Trophoblast cell (in vitro differentiated cells and primary cell): ENCODE measurements around the gene ATF2.

Experiments used
- DNase-seq, 2 donors: peaks; one replicate each; pipeline ENCODE4 v3.0.0-alpha.2; 2016
- H2AFZ ChIP-seq: 2 replicates; pipeline ENCODE4 v1.6.1; 2013; ENCODE audit warnings: low read length, moderate library complexity, mild to moderate bottlenecking; ENCODE audit not compliant: insufficient read depth, poor library complexity
- H2AK5ac ChIP-seq: 2 replicates; pipeline ENCODE4 v1.6.1; 2013; ENCODE audit warnings: mild to moderate bottlenecking, low read length
- H2BK120ac ChIP-seq: 2 replicates; pipeline ENCODE4 v1.6.1; 2013; ENCODE audit warnings: low read length, mild to moderate bottlenecking, moderate library complexity; ENCODE audit not compliant: insufficient read depth, poor library complexity
- H2BK12ac ChIP-seq: 2 replicates; pipeline ENCODE4 v1.6.1; 2013; ENCODE audit warnings: mild to moderate bottlenecking, low read length, moderate library complexity
- H2BK5ac ChIP-seq: 2 replicates; pipeline ENCODE4 v1.6.1; 2013; ENCODE audit warnings: low read length, low read depth, moderate library complexity, mild to moderate bottlenecking; ENCODE audit not compliant: poor library complexity
- H3K14ac ChIP-seq: 2 replicates; pipeline ENCODE4 v1.6.1; 2013; ENCODE audit warnings: mild to moderate bottlenecking, low read length
- H3K18ac ChIP-seq: 2 replicates; pipeline ENCODE4 v1.6.1; 2013; ENCODE audit warnings: mild to moderate bottlenecking, low read length
- H3K23ac ChIP-seq: 2 replicates; pipeline ENCODE4 v1.6.1; 2013; ENCODE audit warnings: low read length
- H3K27ac ChIP-seq: 2 replicates; pipeline ENCODE4 v1.5.1; 2013; ENCODE audit warnings: low read depth, mild to moderate bottlenecking, inconsistent platforms, low read length, moderate library complexity
- H3K27me3 ChIP-seq: 2 replicates; pipeline ENCODE4 v1.6.1; 2013; ENCODE audit warnings: inconsistent platforms, mild to moderate bottlenecking, low read length, moderate library complexity; ENCODE audit not compliant: insufficient read depth
- H3K36me3 ChIP-seq, 2 experiments: 1 replicate in 1 of 2; 2 replicates in 1 of 2; pipeline ENCODE4 v1.6.1; 2013; ENCODE audit warnings: low read length in 2 of 2, mild to moderate bottlenecking in 2 of 2, moderate library complexity in 1 of 2; ENCODE audit not compliant: insufficient read depth in 2 of 2, control insufficient read depth in 1 of 2
- H3K4ac ChIP-seq: 2 replicates; pipeline ENCODE4 v1.6.1; 2013; ENCODE audit warnings: low read depth, mild to moderate bottlenecking, low read length, moderate library complexity
- H3K4me1 ChIP-seq, 2 experiments: 1 replicate in 1 of 2; 2 replicates in 1 of 2; pipeline ENCODE4 v1.6.1; 2013; ENCODE audit warnings: low read length in 2 of 2, mild to moderate bottlenecking in 2 of 2, moderate library complexity in 1 of 2; ENCODE audit not compliant: insufficient read depth in 2 of 2, control insufficient read depth in 1 of 2
- H3K4me2 ChIP-seq: 2 replicates; pipeline ENCODE4 v1.6.1; 2013; ENCODE audit warnings: inconsistent platforms, mild to moderate bottlenecking, low read length, moderate library complexity
- H3K4me3 ChIP-seq: 2 replicates; pipeline ENCODE4 v1.5.1; 2013; ENCODE audit warnings: mild to moderate bottlenecking, low read depth, low read length, inconsistent platforms
- H3K79me1 ChIP-seq: one replicate; pipeline ENCODE4 v1.6.1; 2013; ENCODE audit warnings: low read length
- H3K79me2 ChIP-seq: 2 replicates; pipeline ENCODE4 v1.6.1; 2013; ENCODE audit warnings: low read length, mild to moderate bottlenecking; ENCODE audit not compliant: control insufficient read depth, insufficient read depth, poor library complexity
- H3K9ac ChIP-seq: 2 replicates; pipeline ENCODE4 v1.6.1; 2013; ENCODE audit warnings: mild to moderate bottlenecking, low read length
- H3K9me3 ChIP-seq: 2 replicates; pipeline ENCODE4 v1.6.1; 2013; ENCODE audit warnings: low read depth, mild to moderate bottlenecking, control low read depth, inconsistent platforms, low read length; ENCODE audit not compliant: insufficient read depth
- H4K12ac ChIP-seq: 2 replicates; pipeline ENCODE4 v1.6.1; 2013; ENCODE audit warnings: low read depth, mild to moderate bottlenecking, low read length, moderate library complexity
- H4K8ac ChIP-seq: 2 replicates; pipeline ENCODE4 v1.6.1; 2013; ENCODE audit warnings: low read depth, mild to moderate bottlenecking, low read length, moderate library complexity
- H4K91ac ChIP-seq: one replicate; pipeline ENCODE4 v1.6.1; 2013; ENCODE audit warnings: low read depth, mild to moderate bottlenecking, low read length, moderate library complexity
- WGBS: extraction: QIAGEN DNeasy Blood & Tissue Kit; methylation state at CpG from one replicate; pipeline ENCODE4 v1.1.7; 2013; ENCODE audit warnings: missing lambda C conversion rate; ENCODE audit not compliant: insufficient read length, insufficient coverage; ENCODE audit errors: extremely low coverage; 5-methylcytosine and 5-hydroxymethylcytosine counted together

Gene ATF2

DNA sequence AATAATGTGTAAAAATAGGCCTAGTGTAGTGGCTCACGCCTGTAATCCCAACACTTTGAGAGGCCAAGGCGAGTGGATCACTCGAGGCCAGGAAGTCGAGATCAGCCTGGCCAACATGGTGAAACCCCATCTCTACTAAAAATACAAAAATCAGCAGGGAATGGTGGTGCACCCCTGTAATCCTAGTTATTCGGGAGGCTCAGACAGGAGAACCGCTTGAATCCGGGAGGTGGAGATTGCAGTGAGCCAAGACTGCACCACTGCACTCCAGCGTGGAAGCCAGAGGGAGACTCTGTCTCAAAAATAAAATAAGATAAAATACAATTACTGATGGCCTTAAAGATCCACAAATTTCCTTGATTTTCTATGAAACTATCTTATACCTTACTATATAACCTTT, 3.8 kb downstream of the ATF2 start:
- peaks cover 10% of the 10 kb centered on the region for H3K79me1 ChIP-seq
- H3K9me3 ChIP-seq, result no peaks in the 10 kb centered on the region
- no peak overlapping the region for H4K91ac ChIP-seq
- H2AK5ac ChIP-seq, result no peak overlapping the region
- H2BK12ac ChIP-seq, result no peak overlapping the region
- H3K4me1 ChIP-seq, result peaks cover 0 to 3% of the 10 kb centered on the region in 2 experiments
- no peak overlapping the region for H3K27ac ChIP-seq
- WGBS, result no CpG with 5 or more reads among the region's 8 CpGs
- DNase-seq, result no peak
- peaks cover 0 to 2% of the 10 kb centered on the region in 2 experiments for H3K36me3 ChIP-seq
- H2AFZ ChIP-seq, result no peak overlapping the region
- H2BK120ac ChIP-seq, result no peak overlapping the region
- no peak overlapping the region for H3K18ac ChIP-seq
- H3K4ac ChIP-seq, result peak overlapping the region; percentile 55
- H3K27me3 ChIP-seq, result no peaks in the 10 kb centered on the region
- no peak overlapping the region for H4K8ac ChIP-seq
- no peak overlapping the region for H3K4me3 ChIP-seq
- no peak overlapping the region for H4K12ac ChIP-seq
- H3K23ac ChIP-seq, result no peak overlapping the region
- H2BK5ac ChIP-seq, result no peak overlapping the region
- H3K14ac ChIP-seq, result no peak overlapping the region
- no peak overlapping the region for H3K4me2 ChIP-seq
- H3K9ac ChIP-seq, result no peak overlapping the region
- H3K79me2 ChIP-seq, result peaks cover 17% of the 10 kb centered on the region

DNA sequence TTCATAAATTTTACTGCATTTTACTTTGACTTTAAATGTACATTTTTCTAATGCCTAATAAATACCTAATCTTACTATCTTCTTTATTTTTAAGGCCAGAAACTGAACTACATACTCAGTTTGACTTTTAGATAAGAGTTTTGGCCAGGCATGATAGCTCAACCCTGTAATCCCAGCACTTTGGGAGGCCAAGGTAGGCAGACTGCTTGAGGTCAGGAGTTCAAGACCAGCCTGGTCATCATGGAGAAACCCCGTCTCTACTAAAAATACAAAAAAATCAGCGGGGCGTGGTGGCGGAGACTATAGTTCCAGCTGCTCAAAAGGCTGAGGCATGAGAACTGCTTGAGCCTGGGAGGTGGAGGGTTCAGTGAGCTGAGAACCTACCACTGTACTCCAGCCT, 9.1 kb downstream of the ATF2 start:
- Histone ChIP-seq H4K91ac (no peak overlapping the region), H4K8ac (no peak overlapping the region), H3K4me3 (no peak overlapping the region), H3K18ac (no peak overlapping the region), H3K27ac (no peak overlapping the region), H4K12ac (no peak overlapping the region), H3K9ac (no peak overlapping the region), H3K9me3 (no peaks in the 10 kb centered on the region), H3K14ac (no peak overlapping the region), H2BK12ac (no peak overlapping the region), H2BK120ac (no peak overlapping the region), H3K79me1 (no peaks in the 10 kb centered on the region), H3K4ac (peak overlapping the region; percentile 89), H3K4me2 (no peak overlapping the region), H3K27me3 (no peaks in the 10 kb centered on the region), H3K79me2 (peaks cover 7% of the 10 kb centered on the region), H3K36me3 (peaks cover 0 to 3% of the 10 kb centered on the region in 2 experiments), H2AFZ (no peak overlapping the region), H2BK5ac (no peak overlapping the region), H3K23ac (no peak overlapping the region), H3K4me1 (peaks cover 0 to 2% of the 10 kb centered on the region in 2 experiments), H2AK5ac (no peak overlapping the region)
- DNase-seq, result no peak
- WGBS, result no CpG with 5 or more reads among the region's 4 CpGs

DNA sequence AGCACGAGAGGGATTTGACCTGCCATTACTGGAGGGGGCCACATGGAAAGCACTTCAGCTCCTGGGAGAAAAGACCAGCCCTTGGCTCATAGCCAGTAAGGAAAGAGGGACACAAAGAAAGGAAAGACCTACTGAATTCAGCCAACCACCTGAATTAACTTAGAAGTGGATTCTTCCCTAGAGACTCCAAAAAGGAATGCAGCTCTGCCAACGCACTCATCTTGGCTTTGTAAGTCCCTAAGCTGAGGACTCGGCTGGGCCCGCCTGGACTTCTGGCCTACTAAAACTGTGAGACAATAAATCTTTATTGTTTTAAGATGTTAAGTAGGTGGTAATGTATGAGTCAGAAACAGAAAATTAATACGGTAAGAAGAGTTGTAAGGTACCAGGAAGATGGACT, 11.5 kb downstream of the ATF2 start:
- Histone ChIP-seq H3K4me2 (no peak overlapping the region), H3K27me3 (no peaks in the 10 kb centered on the region), H2AK5ac (no peak overlapping the region), H3K9ac (no peak overlapping the region), H4K8ac (no peak overlapping the region), H3K9me3 (no peaks in the 10 kb centered on the region), H3K4me3 (no peak overlapping the region), H3K14ac (no peak overlapping the region), H3K27ac (no peak overlapping the region), H3K23ac (no peak overlapping the region), H3K79me1 (no peaks in the 10 kb centered on the region), H4K91ac (no peak overlapping the region), H2BK5ac (no peak overlapping the region), H3K4ac (peak overlapping the region; percentile 64), H3K18ac (no peak overlapping the region), H4K12ac (no peak overlapping the region), H2BK12ac (no peak overlapping the region), H2AFZ (no peak overlapping the region), H2BK120ac (no peak overlapping the region), H3K36me3 (peaks cover 0 to 3% of the 10 kb centered on the region in 2 experiments), H3K79me2 (peaks cover 7% of the 10 kb centered on the region), H3K4me1 (peaks cover 0 to 2% of the 10 kb centered on the region in 2 experiments)
- WGBS, result 100% methylated on average over 1 of the region's 5 CpGs
- no peak for DNase-seq

DNA sequence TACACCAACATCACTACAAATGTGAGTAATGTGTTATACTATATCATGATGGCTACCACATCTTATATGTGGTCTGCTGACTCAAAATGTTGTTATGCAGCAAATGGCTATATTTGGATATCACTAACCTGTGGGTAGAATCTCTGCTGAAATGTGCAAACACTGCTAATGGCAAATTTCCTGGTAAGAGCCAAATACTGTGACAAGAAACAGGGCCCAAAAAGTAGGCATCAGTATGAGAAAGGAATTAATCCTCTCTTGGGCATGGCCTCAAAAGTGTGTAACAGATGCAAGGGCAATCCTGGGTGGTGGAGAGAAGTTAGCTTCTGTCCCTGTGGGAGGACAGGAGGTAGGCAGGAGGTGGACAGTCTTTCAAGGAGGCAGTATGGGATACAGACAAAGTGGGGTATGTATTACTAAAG, 13.3 kb downstream of the ATF2 start:
- no peak overlapping the region for H3K4me3 ChIP-seq
- no peak overlapping the region for H2AFZ ChIP-seq
- no peaks in the 10 kb centered on the region for H3K9me3 ChIP-seq
- no peak overlapping the region for H3K23ac ChIP-seq
- no peak overlapping the region for H4K8ac ChIP-seq
- H3K36me3 ChIP-seq, result peaks cover 0 to 3% of the 10 kb centered on the region in 2 experiments
- no peak overlapping the region for H3K4me2 ChIP-seq
- H3K4me1 ChIP-seq, result peaks cover 0 to 2% of the 10 kb centered on the region in 2 experiments
- H2BK5ac ChIP-seq, result no peak overlapping the region
- H4K12ac ChIP-seq, result no peak overlapping the region
- no peak overlapping the region for H3K14ac ChIP-seq
- no peak overlapping the region for H2BK12ac ChIP-seq
- no peak overlapping the region for H3K27ac ChIP-seq
- H2AK5ac ChIP-seq, result no peak overlapping the region
- no peak overlapping the region for H3K18ac ChIP-seq
- no peaks in the 10 kb centered on the region for H3K79me1 ChIP-seq
- H3K27me3 ChIP-seq, result no peaks in the 10 kb centered on the region
- DNase-seq, result no peak
- no peak overlapping the region for H2BK120ac ChIP-seq
- peaks cover 4% of the 10 kb centered on the region for H3K79me2 ChIP-seq
- no peak overlapping the region for H4K91ac ChIP-seq
- H3K4ac ChIP-seq, result peak overlapping the region; percentile 83
- peak overlapping the region; percentile 5 for H3K9ac ChIP-seq
